ENCODE results near the gene PDE10A. TPM values are rescaled to one million over a fixed set of nuclear protein-coding genes. Genes with fewer than 3 reads are reported as not detected.

Gene PDE10A
- total RNA-seq, 1 experiment from 2014 or later: 1.8 TPM

DNA sequence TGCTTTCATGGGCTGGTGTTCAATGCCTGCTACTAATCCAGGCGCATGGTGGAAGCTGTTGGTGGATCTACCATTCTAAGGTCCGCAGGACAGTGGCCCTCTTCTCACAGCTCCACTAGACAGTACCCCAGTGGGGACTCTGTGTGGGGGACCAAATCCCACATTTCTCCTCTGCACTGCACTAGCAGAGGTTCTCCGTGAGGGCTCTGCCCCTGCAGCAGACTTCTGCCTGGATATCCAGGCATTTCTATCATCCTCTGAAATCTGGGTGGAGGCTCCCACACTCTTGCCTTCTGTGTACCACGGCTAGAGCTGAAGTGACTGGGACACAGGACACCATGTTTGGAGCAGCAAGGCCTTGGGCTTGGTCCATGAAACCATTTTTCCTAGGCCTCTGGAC is 219.6 kb downstream of the PDE10A start:
- TF ChIP-seq, protein P1, sequence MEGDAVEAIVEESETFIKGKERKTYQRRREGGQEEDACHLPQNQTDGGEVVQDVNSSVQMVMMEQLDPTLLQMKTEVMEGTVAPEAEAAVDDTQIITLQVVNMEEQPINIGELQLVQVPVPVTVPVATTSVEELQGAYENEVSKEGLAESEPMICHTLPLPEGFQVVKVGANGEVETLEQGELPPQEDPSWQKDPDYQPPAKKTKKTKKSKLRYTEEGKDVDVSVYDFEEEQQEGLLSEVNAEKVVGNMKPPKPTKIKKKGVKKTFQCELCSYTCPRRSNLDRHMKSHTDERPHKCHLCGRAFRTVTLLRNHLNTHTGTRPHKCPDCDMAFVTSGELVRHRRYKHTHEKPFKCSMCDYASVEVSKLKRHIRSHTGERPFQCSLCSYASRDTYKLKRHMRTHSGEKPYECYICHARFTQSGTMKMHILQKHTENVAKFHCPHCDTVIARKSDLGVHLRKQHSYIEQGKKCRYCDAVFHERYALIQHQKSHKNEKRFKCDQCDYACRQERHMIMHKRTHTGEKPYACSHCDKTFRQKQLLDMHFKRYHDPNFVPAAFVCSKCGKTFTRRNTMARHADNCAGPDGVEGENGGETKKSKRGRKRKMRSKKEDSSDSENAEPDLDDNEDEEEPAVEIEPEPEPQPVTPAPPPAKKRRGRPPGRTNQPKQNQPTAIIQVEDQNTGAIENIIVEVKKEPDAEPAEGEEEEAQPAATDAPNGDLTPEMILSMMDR (IDR thresholded peaks at IDR 0.05; ENCODE audit: unreplicated experiment): no peak
- H3K36me3 Mint-ChIP-seq (ENCODE audit: insufficient read depth, unreplicated experiment): no peaks in the 10 kb centered on the region
- intact Hi-C loops (cut with micrococcal nuclease): no loop called here
- POLR2A ChIA-PET: no interaction called here
- no peaks in the 10 kb centered on the region for H3K27me3 Mint-ChIP-seq (ENCODE audit: insufficient read depth, unreplicated experiment)
- CTCF ChIA-PET: no interaction called here
- no peaks in the 10 kb centered on the region for H3K4me1 Mint-ChIP-seq (ENCODE audit: insufficient read depth, unreplicated experiment)
- H3K4me3 Mint-ChIP-seq (ENCODE audit: unreplicated experiment): no peak overlapping the region
- BruUV-seq (replicated peaks): no TSS peak
- H3K27ac Mint-ChIP-seq (ENCODE audit: low read depth, unreplicated experiment): no peak overlapping the region
- DNase-seq (ENCODE audit: unreplicated experiment): no peak
- peaks cover 8% of the 10 kb centered on the region for H3K9me3 Mint-ChIP-seq (ENCODE audit: unreplicated experiment)

DNA sequence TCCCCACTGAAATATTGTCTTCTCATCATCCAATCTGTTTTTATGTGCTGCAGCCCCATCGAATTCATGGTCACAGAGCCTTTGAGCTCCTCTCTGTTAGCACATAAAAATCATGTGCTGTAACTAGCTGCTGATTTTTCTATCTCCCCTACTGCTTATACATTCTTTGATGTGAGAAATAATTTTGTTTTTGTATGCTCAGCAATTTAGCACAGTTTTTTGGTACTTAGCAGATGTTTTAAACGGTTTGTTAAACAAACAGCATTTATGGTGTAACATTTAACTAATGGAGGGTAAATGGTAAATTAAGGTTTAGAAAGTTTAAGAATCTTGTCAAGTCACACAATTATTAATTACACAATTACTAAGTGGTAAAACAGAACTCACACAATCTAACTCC is 221.9 kb downstream of the PDE10A start:
- Mint-ChIP-seq H3K9me3 (ENCODE audit: unreplicated experiment) (peaks cover 8% of the 10 kb centered on the region), H3K27ac (ENCODE audit: low read depth, unreplicated experiment) (no peak overlapping the region), H3K36me3 (ENCODE audit: insufficient read depth, unreplicated experiment) (no peaks in the 10 kb centered on the region), H3K4me1 (ENCODE audit: insufficient read depth, unreplicated experiment) (no peaks in the 10 kb centered on the region), H3K4me3 (ENCODE audit: unreplicated experiment) (no peak overlapping the region), H3K27me3 (ENCODE audit: insufficient read depth, unreplicated experiment) (no peaks in the 10 kb centered on the region)
- intact Hi-C loops (cut with micrococcal nuclease): no loop called here
- ChIA-PET POLR2A (no interaction called here), CTCF (interaction anchor here (0.6 to 5.8 kb wide), 7 partner anchors 335 to 1101 kb away, joined by 3 to 107 read pairs (median 5); no protein-coding TSS in a partner anchor)
- BruUV-seq (replicated peaks): no TSS peak
- no peak for DNase-seq (ENCODE audit: unreplicated experiment)
- TF ChIP-seq, protein P1 (IDR thresholded peaks at IDR 0.05; ENCODE audit: unreplicated experiment): no peak

DNA sequence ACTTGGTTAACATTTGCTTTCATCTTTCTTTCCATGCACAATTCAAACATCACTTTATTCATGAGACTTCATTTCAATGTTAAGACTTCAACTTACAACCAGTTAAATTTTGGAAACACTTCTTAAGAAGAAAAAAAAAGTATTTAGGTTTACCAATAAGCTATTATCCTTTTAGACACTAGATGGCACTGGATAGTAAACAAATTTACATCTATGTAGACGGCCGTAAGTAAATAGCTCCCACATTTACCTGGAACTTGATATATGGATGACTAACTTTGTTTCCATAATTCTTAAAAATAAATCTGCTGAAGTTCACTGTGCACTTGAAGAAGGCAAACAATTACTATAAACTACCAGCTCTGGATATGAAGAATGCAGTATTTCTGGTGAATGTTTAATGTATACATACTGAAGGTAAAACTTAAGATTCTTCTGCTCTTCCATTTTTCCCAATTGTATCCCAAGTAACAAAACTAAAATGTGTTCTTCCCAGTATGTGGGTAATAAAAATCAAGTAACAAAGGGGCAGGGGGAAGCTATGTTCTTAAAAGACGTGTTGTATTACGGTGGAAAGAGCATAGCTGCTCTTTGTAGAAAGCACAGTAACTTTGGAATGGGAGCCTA is 223.0 kb downstream of the PDE10A start:
- ChIA-PET POLR2A (interaction anchor here (0.6 to 1.5 kb wide), 3 partner anchors 381 to 412 kb away, joined by 3 read pairs; no protein-coding TSS in a partner anchor), CTCF (interaction anchor here (0.5 to 5.8 kb wide), 32 partner anchors 9 to 666 kb away, joined by 3 to 107 read pairs (median 4); no protein-coding TSS in a partner anchor)
- H3K4me1 Mint-ChIP-seq (ENCODE audit: insufficient read depth, unreplicated experiment): no peaks in the 10 kb centered on the region
- intact Hi-C loops (cut with micrococcal nuclease): loop anchor here (1.0 kb wide), 3 partner anchors 289 to 666 kb away; no protein-coding TSS in a partner anchor
- BruUV-seq (replicated peaks): no TSS peak
- no peaks in the 10 kb centered on the region for H3K27me3 Mint-ChIP-seq (ENCODE audit: insufficient read depth, unreplicated experiment)
- no peak overlapping the region for H3K27ac Mint-ChIP-seq (ENCODE audit: low read depth, unreplicated experiment)
- TF ChIP-seq, protein P1 (IDR thresholded peaks at IDR 0.05; ENCODE audit: unreplicated experiment): peak; percentile 57
- H3K9me3 Mint-ChIP-seq (ENCODE audit: unreplicated experiment): peaks cover 8% of the 10 kb centered on the region
- H3K4me3 Mint-ChIP-seq (ENCODE audit: unreplicated experiment): no peak overlapping the region
- H3K36me3 Mint-ChIP-seq (ENCODE audit: insufficient read depth, unreplicated experiment): no peaks in the 10 kb centered on the region
- DNase-seq (ENCODE audit: unreplicated experiment): peak; percentile 54

DNA sequence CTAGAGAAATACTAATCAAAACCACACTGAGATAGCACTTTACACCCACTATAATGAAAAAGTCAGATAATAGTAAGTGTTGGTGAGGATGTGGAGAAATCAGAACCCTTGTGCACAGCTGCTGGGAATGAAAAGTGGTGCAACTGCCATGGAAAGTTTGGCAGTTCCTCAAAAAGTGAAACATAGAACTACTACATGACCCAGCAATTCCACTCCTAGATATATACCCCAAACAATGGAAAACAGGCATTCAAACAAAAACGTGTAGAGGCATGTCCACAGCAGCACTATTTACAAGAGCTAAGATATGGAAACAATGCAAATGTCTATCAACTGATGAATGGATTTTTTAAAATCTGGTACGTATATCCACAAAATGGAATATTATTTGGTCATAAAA is 236.1 kb downstream of the PDE10A start:
- CTCF ChIA-PET: interaction anchor here (1.0 to 1.7 kb wide), 2 partner anchors 10 to 13 kb away, joined by 3 to 6 read pairs; no protein-coding TSS in a partner anchor
- Mint-ChIP-seq H3K27me3 (ENCODE audit: insufficient read depth, unreplicated experiment) (no peaks in the 10 kb centered on the region), H3K27ac (ENCODE audit: low read depth, unreplicated experiment) (no peak overlapping the region), H3K36me3 (ENCODE audit: insufficient read depth, unreplicated experiment) (no peaks in the 10 kb centered on the region), H3K9me3 (ENCODE audit: unreplicated experiment) (peaks cover 5% of the 10 kb centered on the region), H3K4me1 (ENCODE audit: insufficient read depth, unreplicated experiment) (no peaks in the 10 kb centered on the region), H3K4me3 (ENCODE audit: unreplicated experiment) (no peak overlapping the region)
- POLR2A ChIA-PET: no interaction called here
- intact Hi-C loops (cut with micrococcal nuclease): no loop called here
- BruUV-seq (replicated peaks): no TSS peak
- peak; percentile 22 for DNase-seq (ENCODE audit: unreplicated experiment)
- TF ChIP-seq, protein P1 (IDR thresholded peaks at IDR 0.05; ENCODE audit: unreplicated experiment): no peak

Measured in MCF 10A (cell line).